Measurements from ENCODE around the gene SDK1.
"Not testable (repeated sequence)": the region's sequence is repeated elsewhere in the genome, so short reads cannot be mapped to it uniquely, and the experiment has no call there.

The SDK1 gene

DNA sequence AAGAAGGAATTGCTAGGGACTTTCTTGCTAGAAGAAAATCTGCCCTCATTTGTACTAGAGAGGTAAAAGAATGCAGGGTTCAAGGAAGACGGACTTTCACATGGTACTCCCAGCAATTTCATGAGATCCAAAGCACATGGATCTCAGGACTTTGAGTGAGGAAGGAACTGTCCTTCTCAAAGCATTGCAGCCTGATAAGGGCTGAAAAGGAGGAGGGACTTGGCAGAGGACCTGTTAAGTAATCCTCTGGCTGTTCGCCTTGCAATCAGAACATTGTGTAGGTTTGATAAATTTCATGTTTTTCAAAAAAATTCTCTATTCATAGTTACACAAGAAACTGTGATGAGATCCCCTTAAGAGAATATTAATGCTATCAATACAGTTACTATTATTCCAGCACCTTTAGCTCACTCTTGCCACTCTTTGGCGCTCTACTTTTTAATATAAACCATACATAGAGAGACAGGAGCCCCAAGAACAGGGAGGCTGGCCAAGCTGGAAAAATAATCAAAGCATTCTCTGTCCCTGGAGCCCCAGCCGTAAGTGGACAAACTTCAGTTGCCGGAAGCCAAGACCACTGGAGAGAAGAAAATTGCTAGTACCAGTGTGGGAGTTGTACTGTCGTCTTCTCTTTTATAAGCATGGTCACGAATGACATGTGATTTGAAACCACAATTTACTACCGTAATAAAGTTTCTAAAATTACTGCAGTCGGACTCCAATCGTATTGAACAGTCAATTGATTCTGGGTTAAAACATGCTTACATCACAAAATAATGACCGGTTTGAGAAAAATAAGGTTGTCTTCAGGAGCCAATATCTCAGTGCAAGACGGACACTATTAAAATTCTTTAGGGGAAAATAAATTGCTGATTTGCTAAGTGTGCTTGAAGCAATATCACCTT lies 424.4 kb downstream of the SDK1 start:
- DNase-seq (ENCODE audit: low spot score): no peak

DNA sequence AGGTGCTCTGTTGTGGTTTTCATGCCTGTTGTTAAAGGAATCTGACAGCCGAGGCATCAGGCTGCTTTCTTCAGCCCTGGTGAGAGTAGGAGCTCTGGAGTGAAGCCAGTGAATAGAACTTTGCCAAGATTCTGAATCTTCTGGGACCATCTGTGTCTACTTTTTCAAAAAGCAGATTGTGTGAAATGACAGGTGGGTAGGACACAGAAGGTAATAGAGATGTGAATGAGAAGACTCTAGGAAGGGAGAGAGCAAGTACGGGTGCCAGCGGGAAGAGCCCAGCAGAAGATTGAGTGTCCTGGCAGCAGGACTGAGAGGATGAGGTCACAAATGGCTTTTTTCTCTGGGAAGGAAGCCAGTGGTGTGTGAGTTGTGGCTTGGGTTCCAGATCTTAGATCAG lies 429.2 kb downstream of the SDK1 start:
- DNase-seq (ENCODE audit: low spot score): no peak

DNA sequence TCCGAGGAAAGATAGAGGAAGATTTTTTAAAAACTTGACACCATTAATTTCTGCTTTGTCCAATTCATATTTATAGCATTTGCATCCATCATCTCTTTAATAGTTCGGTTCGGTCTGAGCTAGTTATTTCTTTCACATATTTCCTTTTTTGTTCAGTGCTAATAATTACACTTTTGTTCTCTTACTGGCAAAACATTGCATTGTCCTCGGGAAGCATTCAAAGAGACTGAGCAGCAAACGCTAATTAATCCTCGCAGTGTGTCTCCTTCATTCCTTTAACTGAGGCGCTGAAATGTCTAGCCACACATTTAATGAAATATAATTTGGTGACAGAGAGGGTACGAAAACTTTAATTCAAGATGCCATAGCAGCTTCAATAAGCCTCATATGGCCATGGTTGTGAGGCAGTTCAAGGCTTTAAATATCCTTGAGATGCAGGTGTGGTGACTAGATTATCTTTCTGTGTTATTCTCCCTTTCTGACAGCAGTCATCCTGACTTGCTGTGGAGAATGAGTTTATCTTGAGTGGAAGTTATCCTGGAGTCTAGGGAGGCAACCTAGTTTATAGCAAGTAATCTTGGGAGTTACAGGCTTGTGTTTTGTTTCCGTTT lies 431.4 kb downstream of the SDK1 start:
- no peak for DNase-seq (ENCODE audit: low spot score)

DNA sequence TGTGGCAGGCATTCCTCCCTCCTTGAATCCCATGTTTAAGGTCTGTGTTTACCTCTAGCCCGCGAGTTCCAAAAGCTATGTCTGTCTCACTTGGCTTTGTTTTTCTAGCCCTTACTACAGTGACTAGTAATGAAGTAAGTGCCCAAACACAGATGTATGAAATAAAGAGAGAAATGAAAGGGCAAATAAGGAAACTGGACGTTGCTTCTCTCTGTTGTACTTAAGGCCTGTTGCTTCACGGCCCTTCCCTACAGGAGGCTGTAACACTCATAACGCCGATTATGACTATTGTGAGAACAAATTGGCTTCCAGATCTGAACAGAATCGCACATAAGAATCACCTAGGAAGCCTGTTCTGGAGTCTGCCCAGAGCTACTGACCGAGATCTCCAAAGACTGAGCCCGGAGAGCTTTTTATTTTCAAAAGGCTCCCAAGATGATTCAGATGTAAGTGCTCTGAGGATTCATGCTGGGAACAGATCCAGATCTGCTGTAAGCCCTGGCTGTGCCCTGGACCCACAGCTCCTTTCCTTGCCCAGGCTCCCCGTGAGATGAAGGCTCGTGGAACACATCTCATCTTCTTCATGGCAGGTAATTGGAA lies 432.6 kb downstream of the SDK1 start:
- DNase-seq (ENCODE audit: low spot score): no peak

DNA sequence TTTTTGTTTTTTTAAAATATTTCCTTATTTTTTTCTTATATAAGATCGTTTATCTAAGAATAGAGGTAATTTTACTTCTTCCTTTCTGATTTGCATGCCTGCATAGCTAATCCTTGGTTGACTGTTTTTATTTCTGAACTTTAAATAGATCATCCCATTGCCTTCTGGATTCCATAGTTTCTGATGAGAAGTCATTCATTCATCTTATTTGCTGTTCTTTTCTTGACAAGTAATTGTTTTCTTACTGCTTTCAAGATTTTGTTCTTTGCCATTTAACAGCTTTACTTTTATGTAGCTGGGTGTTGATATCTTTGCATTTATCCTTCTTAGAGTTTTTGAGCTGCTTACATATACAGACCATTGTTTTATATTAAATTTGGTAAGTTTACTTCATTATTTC lies 437.9 kb downstream of the SDK1 start:
- DNase-seq (ENCODE audit: low spot score): no peak

DNA sequence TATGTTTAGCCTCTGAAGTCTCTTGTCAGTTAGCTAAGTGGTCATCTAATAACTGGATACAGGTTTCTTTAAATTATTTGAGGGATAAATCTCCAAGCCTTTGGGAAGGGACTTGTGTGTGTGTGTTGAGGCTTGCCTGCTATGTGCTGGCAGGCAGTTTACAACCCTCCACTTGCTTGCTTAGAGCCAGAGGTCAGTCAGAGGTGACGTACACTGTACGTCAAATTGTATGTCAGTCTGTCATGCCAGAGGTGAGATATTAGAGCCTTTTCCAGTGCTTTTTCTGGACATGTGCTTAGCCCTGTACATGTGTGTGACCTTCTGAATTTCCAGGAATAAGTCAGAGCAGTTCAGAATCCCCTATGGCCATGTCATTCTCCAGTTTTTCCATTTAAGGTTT lies 438.9 kb downstream of the SDK1 start:
- no peak for DNase-seq (ENCODE audit: low spot score)

DNA sequence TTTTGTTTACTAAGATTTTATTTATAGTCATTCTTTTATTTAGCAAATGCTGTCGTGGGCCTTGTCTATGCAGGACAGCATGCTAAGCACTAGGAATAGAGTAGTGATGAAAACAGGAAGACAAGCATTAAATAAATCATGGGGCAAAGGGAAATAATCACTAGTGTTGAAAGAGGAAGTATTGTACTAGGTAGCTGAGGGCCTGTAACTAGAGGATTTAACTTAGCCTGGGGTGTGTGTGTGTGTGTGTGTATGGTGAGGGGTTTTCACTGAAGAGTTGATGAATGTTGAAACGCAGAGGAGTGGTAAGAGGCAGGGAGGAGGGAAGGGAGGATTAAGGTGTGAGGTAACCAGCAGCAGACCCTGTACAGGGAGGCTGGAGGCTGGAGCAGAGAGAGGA lies 446.4 kb downstream of the SDK1 start:
- DNase-seq (ENCODE audit: low spot score): no peak

DNA sequence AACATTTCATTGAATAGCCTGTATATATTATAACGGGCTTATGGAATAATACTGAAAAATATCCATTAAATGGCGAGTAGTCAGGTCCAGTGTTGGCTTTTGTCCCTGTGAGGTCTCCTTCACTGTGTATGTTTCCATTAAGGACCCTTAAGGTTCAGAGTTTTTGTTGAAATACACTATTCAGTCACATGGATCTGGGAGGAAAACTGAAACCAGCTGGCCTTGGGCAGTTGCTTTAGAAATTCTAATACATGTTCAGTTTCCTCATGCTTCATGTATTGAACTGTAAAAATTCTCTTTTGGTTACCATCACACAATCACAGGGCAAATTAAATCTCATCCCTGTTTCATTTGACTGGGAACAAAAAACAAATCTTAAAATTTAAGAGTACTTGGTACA lies 447.3 kb downstream of the SDK1 start:
- DNase-seq (ENCODE audit: low spot score): no peak

DNA sequence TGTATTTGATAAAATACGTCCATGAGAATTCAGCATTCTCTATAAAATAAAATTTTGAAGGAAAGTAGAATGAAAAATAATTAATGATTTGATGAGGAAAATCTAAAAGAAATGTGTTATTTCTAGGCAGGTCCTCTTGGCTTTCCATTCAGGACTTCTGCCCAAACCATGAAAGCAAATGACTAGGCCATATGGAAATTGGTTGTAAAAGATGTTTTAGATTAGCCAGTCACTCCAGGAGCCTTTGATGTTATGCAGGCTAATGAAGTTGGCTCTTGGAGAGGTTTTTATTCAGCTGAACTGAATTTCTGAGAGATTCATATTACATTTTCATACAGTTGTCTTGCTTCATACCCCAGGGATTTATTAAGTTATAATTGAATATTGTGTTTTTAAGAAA lies 452.8 kb downstream of the SDK1 start:
- no peak for DNase-seq (ENCODE audit: low spot score)

DNA sequence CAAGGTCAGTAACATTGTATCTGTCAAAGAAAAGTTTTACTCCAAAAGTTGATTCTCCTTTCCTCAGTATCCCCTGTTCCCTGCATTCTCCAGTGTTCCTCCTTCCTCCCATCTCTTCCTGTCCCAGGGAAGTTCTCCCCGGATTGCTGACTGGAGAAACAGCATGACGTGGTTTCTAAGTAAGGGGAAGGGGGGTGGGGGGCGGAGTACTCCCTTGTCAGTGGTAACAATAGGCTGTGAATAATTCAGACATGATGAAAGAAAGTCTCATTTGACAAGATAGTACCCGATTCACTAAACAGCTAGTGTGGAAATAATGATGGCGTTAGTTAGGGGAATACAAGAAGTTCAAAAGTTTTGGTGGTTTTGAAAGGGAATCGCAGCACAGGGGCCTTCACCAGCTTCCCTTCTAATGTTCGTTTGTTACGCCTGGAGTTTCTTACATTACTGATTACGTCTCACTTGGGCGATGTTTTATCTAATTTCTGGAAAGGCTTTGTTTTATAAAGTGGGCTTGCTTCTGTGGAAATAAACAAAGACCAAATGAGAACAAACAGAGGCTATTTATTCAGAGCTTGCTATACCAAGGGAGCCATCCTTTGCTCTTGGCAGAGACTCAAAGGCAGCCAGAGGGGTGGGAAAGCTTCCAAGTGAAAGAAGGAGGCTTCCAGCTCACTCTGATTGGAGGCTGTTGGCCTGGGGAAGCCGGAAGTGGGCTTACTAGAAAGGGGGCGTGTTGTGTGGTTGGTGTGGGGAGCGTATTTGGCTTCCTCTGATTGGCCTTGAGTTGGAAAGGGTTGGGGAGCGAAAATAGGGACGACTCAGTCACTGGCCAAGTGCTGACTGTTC lies 453.7 kb downstream of the SDK1 start:
- no peak for DNase-seq (ENCODE audit: low spot score)

DNA sequence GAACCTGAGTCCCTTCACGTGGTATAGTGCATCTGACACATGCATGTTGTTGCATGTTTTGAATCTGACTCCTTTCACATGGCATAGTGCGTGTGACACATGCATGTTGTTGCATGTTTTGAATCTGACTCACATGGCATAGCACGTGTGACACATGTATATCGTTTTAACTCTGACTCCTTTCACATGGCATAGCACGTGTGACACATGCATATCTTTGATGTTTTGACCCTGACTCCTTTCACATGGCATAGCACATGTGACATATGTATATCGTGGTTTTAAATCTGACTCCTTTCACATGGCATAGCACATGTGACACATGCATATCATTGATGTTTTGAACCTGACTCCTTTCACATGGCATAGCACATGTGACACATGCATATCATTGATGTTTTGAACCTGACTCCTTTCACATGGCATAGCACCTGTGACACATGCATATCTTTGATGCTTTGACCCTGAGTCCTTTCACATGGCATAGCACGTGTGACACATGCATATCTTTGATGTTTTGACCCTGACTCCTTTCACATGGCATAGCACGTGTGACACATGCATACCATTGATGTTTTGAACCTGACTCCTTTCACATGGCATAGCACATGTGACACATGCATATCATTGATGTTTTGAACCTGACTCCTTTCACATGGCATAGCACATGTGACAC lies 454.9 kb downstream of the SDK1 start:
- DNase-seq (ENCODE audit: low spot score): not testable (repeated sequence)

DNA sequence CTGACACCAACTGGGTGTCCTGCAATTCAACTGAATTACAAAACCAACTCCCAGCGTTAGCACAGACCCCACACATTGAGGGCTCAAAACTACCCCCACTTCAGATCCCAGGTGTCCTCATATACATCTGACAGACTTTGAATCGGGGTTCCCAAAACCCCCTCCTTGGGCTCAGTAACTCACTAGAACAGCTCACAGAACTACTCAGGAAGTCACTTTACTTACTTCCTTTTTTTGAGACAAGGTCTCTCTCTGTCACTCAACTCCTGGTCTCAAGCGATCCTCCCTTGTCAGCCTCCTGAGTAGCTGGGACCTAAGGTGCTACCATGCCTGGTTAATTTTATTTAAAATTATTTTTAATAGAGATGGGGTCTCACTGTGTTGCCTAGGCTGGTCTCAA lies 456.0 kb downstream of the SDK1 start:
- no peak for DNase-seq (ENCODE audit: low spot score)

DNA sequence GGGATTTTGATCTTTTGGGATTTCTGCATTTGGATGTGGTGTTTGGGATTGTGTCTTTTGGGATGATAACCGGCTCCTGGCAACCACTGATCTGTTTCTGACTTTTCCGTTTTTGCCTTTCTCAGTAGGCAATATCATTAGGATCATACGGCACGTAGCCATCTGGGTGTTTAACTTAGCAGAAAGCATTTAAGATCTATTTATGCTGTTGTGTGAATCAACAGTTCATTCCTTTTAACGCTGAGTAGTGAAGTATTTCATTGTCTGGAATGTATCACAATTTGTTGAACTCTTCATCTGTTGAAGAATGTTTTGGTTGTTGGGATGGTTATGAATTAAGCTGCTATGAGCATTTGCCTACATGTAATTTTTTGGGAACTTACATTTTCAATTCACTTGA lies 459.6 kb downstream of the SDK1 start:
- DNase-seq (ENCODE audit: low spot score): no peak

DNA sequence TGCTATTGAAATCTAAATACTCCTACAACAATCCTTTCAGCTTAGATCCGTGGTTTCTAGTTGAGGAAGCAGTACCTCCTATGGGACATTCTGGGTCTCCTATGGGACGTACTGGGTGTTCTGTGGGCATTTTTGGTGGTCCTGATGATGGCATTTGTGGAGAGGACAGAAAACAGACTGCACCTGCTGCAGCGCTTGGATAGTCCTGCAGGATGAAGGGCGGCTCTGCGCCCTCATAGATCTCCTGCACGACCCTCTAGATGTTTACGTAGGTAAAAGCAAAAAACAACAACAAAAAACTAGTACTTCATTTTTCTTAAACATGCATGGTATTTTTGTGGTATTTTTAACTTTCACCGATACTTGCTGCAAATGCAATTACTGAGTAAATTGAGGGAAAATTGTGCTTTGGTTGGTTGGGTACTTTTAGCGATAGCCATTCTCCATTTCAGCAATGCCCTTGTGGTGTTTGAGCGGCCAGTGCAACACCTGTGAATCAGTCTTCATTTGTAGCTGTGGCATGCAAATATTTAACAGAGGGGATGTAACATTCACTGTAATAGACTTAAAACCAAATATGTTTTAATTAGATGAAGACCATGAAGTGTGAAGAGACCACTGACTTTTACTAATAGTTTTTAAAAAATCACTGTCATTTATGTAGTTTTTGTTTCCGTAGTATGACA lies 461.2 kb downstream of the SDK1 start:
- no peak for DNase-seq (ENCODE audit: low spot score)

DNA sequence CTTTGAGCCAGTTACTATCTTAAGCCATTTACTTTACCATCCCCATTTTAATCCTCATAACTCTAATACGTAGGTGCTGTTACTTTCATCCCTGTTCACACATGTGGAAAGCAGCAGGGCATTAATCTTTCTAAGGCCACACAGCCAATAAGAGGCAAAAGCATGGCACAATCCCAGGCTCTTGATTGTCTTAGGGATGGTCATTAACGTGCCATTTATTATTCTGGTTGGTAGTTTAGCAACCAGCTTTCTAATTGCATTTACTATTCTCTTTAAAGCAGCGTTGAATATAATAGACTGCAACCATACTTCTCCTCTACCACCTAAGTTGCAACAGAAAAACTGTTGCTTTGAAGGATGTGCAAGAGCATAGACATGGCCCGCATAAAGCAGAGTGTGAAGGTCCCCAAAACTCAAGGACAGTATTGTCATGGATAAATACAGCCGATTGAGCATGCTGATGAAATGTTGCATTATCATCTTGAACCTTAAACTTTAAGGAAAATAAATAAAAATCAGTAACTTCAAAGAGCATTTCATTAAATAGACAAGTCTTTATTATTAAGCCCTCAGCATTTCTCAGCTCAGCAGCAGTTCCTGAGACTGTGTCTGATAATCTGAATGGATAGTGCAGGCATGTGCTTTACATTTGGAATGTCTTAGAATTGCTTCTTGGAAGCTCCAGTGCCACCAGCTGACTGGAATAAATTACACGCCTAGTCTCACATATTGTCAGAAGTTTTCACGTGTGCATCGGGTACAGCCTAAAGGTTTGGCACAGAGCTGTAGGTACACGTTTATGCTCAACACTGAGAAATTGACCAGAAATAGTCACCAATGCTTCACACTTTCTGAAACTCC lies 467.1 kb downstream of the SDK1 start:
- no peak for DNase-seq (ENCODE audit: low spot score)

DNA sequence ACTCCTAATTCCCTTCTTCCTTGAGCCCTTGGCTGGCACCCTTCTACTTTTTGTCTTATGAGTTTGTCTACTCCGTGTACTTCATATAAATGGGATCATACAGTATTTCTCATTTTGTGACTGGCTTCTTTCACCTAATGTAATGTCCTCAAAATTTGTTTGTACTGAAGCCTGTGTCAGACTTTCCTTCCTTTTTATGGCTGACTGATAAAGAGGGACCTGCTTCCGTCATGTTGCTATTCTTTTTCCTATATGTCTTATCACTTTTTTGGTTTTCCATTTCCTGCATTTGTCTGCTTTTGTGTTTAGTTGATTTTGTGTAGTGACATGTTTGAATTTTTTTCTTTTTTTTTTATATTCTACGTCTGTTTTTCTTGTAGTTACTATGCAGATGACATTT lies 470.9 kb downstream of the SDK1 start:
- DNase-seq (ENCODE audit: low spot score): no peak

DNA sequence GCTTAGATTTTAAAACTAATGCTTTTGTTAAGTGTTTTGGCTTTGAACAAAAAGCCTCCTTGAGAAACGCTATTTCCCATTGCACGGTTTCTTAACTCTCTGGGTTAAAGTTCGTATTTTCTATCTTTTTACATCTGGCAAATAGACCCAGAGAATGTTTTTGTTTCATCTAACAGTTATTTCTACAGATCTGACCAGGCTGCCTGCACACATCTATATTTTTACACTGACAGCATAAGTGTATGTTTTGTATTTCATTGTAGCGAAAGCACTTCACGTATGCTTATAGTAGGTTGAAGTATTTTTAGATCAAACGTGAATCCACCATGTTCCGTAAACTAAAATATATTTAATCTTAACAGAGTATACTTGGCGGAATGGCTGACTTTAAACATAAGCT lies 477.3 kb downstream of the SDK1 start:
- DNase-seq (ENCODE audit: low spot score): no peak

DNA sequence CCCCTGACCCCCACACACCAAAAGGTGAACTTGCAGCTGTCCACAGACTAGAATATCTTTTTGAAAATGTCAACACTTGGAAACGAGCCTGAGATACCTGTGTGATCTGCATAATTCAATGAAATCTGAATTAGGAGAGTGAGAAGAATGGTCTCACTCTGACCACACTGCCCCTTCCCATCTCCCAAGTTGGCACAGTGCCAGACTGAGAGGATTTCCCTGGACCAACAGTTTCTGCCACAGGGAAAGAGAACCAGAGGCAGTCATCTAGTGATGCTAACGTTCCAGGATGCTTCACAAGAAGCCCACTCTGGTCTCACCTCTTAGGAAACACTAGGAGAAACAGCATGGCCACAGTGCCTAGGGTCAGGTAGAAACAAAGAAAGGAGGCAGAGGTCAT lies 479.0 kb downstream of the SDK1 start:
- no peak for DNase-seq (ENCODE audit: low spot score)

DNA sequence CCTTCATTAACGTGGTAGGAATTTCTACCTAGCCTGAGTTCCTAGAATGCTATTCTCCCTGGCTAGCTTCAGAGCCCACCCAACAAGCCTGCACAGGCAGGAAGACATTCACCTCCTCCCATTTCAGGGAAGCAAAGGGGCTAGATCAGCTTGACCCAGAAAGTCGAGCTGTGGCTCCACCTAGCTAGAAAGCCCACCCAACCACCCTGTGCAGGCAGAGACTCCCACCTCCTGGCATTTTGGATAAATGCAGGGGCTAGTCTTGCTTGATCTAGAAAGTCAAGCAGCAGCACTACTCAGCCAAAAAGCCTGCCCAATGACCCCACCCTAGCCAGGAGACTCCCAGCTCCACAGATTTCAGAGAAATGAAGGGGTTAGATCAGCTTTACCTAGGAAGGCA lies 479.5 kb downstream of the SDK1 start:
- DNase-seq (ENCODE audit: low spot score): no peak

DNA sequence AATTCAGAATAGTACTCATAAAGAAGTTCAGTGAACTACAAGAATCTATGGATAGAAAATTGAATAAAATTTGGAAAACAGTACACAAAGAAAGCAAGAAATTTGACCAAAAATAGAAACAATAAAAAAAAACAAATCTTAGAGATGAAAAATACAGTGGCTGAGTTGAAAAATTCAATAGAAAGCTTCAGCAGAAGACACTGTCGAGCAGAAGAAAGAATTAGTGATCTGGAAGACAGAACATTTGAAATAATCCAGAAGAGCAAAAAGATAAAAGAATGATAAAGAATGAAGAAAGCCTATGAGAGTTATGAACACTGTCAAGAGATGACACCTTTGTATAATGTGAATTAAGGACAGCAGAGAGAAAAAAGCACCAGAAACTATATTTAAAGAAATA lies 480.6 kb downstream of the SDK1 start:
- no peak for DNase-seq (ENCODE audit: low spot score)

Data from GM03348 (cell line).